Adrenal gland (tissue), 12 donors: ENCODE data around the gene RPTOR. TPM values are rescaled to one million over a fixed set of nuclear protein-coding genes. Genes with fewer than 3 reads are reported as not detected.

Experiments used
- DNase-seq, 7 donors: peaks; one replicate each; pipeline ENCODE4 v3.0.0-alpha.2; 2019 to 2020
- H3K27ac ChIP-seq, 5 donors: fragments of 200-600 bp; sonication (generic) in 4 of 5; 1 replicate in 3 of 5; 2 replicates in 2 of 5; pipeline versions ENCODE4 v1.5.1 to v1.8.0; 2016 to 2020; ENCODE audit warnings: mild to moderate bottlenecking in 1 of 5
- H3K27me3 ChIP-seq: fragments of 200-600 bp; 2 replicates; pipeline ENCODE4 v1.8.0; 2021
- H3K36me3 ChIP-seq, 2 donors: fragments of 200-600 bp; replicated peaks in 1 of 2; 1 replicate in 1 of 2; 2 replicates in 1 of 2; pipeline versions ENCODE4 v1.5.1 to v1.8.0; 2018 to 2022
- H3K4me1 ChIP-seq, 2 donors: fragments of 200-600 bp; replicated peaks in 1 of 2; 1 replicate in 1 of 2; 2 replicates in 1 of 2; pipeline versions ENCODE4 v1.5.1 to v1.8.0; 2018 to 2021
- H3K4me3 ChIP-seq, 4 donors: fragments of 200-600 bp; sonication (generic) in 3 of 4; one replicate each; pipeline ENCODE4 v1.5.1; 2016 to 2018
- H3K9me3 ChIP-seq, 3 donors: fragments of 200-600 bp; sonication (generic) in 1 of 3; replicated peaks in 1 of 3; 1 replicate in 2 of 3; 2 replicates in 1 of 3; pipeline versions ENCODE4 v1.5.1 to v1.8.0; 2016 to 2021
- CTCF ChIP-seq, 6 experiments: fragments of 450-650 bp in 4 of 6; fragments of 200-600 bp in 2 of 6; sonication (generic) in 1 of 6; IDR thresholded peaks; 1 replicate in 5 of 6; 2 replicates in 1 of 6; pipeline versions ENCODE4 v1.5.1 to v1.8.0; 2016 to 2021; ENCODE audit warnings: antibody characterized with exemption in 6 of 6, mild to moderate bottlenecking in 2 of 6, moderate library complexity in 1 of 6
- POLR2A ChIP-seq, 2 donors: fragments of 450-650 bp; IDR thresholded peaks; one replicate each; pipeline ENCODE4 v1.6.1; 2017; ENCODE audit warnings: antibody characterized with exemption in 2 of 2, mild to moderate bottlenecking in 2 of 2, moderate library complexity in 1 of 2
- WGBS, 4 donors: extraction: QIAGEN DNeasy Blood & Tissue Kit in 2 of 4; methylation state at CpG; one replicate each; pipeline versions ENCODE4 v1.1.5 to v1.1.7; 2013 to 2017; 5-methylcytosine and 5-hydroxymethylcytosine counted together
- intact Hi-C, 2 donors: fragments of 100-400 bp; cut with DNase I; formaldehyde crosslinking; loops; one replicate each; pipeline versions ENCODE4 v1.14.1 to v1.15.0; 2022 to 2023
- polyA plus RNA-seq, 3 donors: library from polyadenylated mRNA; stranded (reverse); fragments of 200-250 nt in 2 of 3; fragments of 350-450 nt in 1 of 3; fragmentation: Illumina TruSeq in 1 of 3; extraction: RNeasy Lipid Tissue Mini Kit (QIAGEN cat#74804) in 1 of 3; gene quantifications; one replicate each; pipeline ENCODE4 v1.2.3, GENCODE V29; 2013 to 2014
- total RNA-seq, 9 donors: library from RNA; depleted of rRNA in 4 of 9; stranded (reverse); fragments of >200 nt in 4 of 9; fragments of 120-200 nt in 1 of 9; fragmentation: NEBNext Ultra II Directional in 1 of 9; extraction: Animal tissue kit (Norgen Biotek cat#: 25700) in 1 of 9; gene quantifications; one replicate each; pipeline versions ENCODE4 v1.1.0 to v1.2.4, GENCODE V29; 2013 to 2023
- donor health status: healthy with polysubstance abuse.
- donor health status: Bipolar disorder and iron deficiency.
- donor health status: DM: yes; HTN: yes; CAD: no.
- donor health status: DM: no; HTN: no; CAD: no.
- donor health status: DM: no; HTN: no; CAD: no.
- donor health status: DM: yes; HTN: yes; CAD: no.

Gene RPTOR
- total and polyA plus RNA-seq, 12 donors = 9.7 to 53.3 (median 29.7) TPM

- Histone ChIP-seq H3K27ac (no peak overlapping the region), H3K27me3 (no peaks in the 10 kb centered on the region), H3K36me3 (peaks cover 0 to 26% of the 10 kb centered on the region in 2 donors), H3K4me1 (peaks cover 4 to 5% of the 10 kb centered on the region in 2 donors), H3K9me3 (no peaks in the 10 kb centered on the region), H3K4me3 (no peak overlapping the region)
- DNase-seq = no peak
- intact Hi-C loops = no loop called here
- 63 to 87% (median 82%) methylated on average over 6 to 18 of the region's 18 CpGs for whole genome bisulfite sequencing, 4 donors
- no peak for TF ChIP-seq CTCF (IDR thresholded peaks at IDR 0.05)
- no peak for TF ChIP-seq POLR2A (IDR thresholded peaks at IDR 0.05)
Observed at GRCh38 chr17:80925688-80926335, 381.2 kb downstream of the RPTOR start.

GRCh38 chr17:80926591-80927250 is 382.1 kb downstream of the RPTOR start:
- intact Hi-C loops = no loop called here
- Histone ChIP-seq H3K9me3 (no peaks in the 10 kb centered on the region), H3K27me3 (no peaks in the 10 kb centered on the region), H3K36me3 (peaks cover 0 to 26% of the 10 kb centered on the region in 2 donors), H3K4me3 (no peak overlapping the region), H3K27ac (peak overlapping the region in 2 of 5 donors; percentile 3 to 41), H3K4me1 (peaks cover 4 to 5% of the 10 kb centered on the region in 2 donors)
- 78 to 85% (median 81%) methylated on average over 14 to 15 of the region's 15 CpGs for WGBS, 4 donors
- TF ChIP-seq CTCF (IDR thresholded peaks at IDR 0.05) (no peak), POLR2A (IDR thresholded peaks at IDR 0.05) (no peak)
- peak in 3 of 7 donors; percentile 7 to 33 (median 23) for DNase-seq

GRCh38 chr17:80927791-80928216 is 383.2 kb downstream of the RPTOR start:
- H3K27ac ChIP-seq = no peak overlapping the region
- peak in 1 of 7 donors; percentile 12 for DNase-seq
- intact Hi-C loops = no loop called here

More at GRCh38 chr17:80927791-80928216, 383.2 kb downstream of the RPTOR start:
- TF ChIP-seq POLR2A (IDR thresholded peaks at IDR 0.05) (no peak), CTCF (IDR thresholded peaks at IDR 0.05) (no peak)
- Histone ChIP-seq H3K4me3 (no peak overlapping the region), H3K36me3 (peaks cover 0 to 26% of the 10 kb centered on the region in 2 donors), H3K9me3 (no peaks in the 10 kb centered on the region), H3K27me3 (no peaks in the 10 kb centered on the region), H3K4me1 (peaks cover 4 to 5% of the 10 kb centered on the region in 2 donors)
- WGBS, 4 donors = 73 to 85% (median 80%) methylated on average over 11 of the region's 11 CpGs
